ENCODE data around the gene KHDRBS2. TPM values are rescaled to one million over a fixed set of nuclear protein-coding genes. Genes with fewer than 3 reads are reported as not detected.

Gene KHDRBS2
- total RNA-seq, 2 experiments from 2014 or later, result not detected

GRCh38 chr6:62043084-62043483, 242.9 kb downstream of the KHDRBS2 start:
- POLR2A ChIA-PET, result no interaction called here
- H3K4me1 Mint-ChIP-seq, result no peaks in the 10 kb centered on the region
- H3K27me3 Mint-ChIP-seq, result no peaks in the 10 kb centered on the region
- no peak overlapping the region for H3K27ac Mint-ChIP-seq
- CTCF ChIA-PET, result no interaction called here
- H3K4me3 Mint-ChIP-seq, result no peak overlapping the region
- no peaks in the 10 kb centered on the region for H3K36me3 Mint-ChIP-seq (ENCODE audit: low read depth)
- peaks cover 4% of the 10 kb centered on the region for H3K9me3 Mint-ChIP-seq
- DNase-seq, result no peak

- CTCF ChIA-PET, result no interaction called here
- POLR2A ChIA-PET, result no interaction called here
- Mint-ChIP-seq H3K27me3 (no peaks in the 10 kb centered on the region), H3K36me3 (ENCODE audit: low read depth) (no peaks in the 10 kb centered on the region), H3K9me3 (peaks cover 4% of the 10 kb centered on the region), H3K4me1 (no peaks in the 10 kb centered on the region), H3K27ac (no peak overlapping the region), H3K4me3 (no peak overlapping the region)
- no peak for DNase-seq
Observed at GRCh38 chr6:62042429-62042828, 243.6 kb downstream of the KHDRBS2 start.

GRCh38 chr6:62039605-62040004, 246.4 kb downstream of the KHDRBS2 start:
- no peak overlapping the region for H3K4me3 Mint-ChIP-seq
- H3K36me3 Mint-ChIP-seq (ENCODE audit: low read depth), result no peaks in the 10 kb centered on the region
- ChIA-PET CTCF (no interaction called here), POLR2A (no interaction called here)
- no peaks in the 10 kb centered on the region for H3K4me1 Mint-ChIP-seq
- H3K27ac Mint-ChIP-seq, result no peak overlapping the region
- no peak for DNase-seq
- peaks cover 8% of the 10 kb centered on the region for H3K9me3 Mint-ChIP-seq
- H3K27me3 Mint-ChIP-seq, result no peaks in the 10 kb centered on the region

GRCh38 chr6:62037445-62037844, 248.6 kb downstream of the KHDRBS2 start:
- Mint-ChIP-seq H3K27ac (no peak overlapping the region), H3K9me3 (peaks cover 12% of the 10 kb centered on the region), H3K4me1 (no peaks in the 10 kb centered on the region), H3K36me3 (ENCODE audit: low read depth) (no peaks in the 10 kb centered on the region), H3K4me3 (no peak overlapping the region), H3K27me3 (no peaks in the 10 kb centered on the region)
- no peak for DNase-seq
- ChIA-PET POLR2A (no interaction called here), CTCF (no interaction called here)

GRCh38 chr6:62035952-62036351, 250.1 kb downstream of the KHDRBS2 start:
- Mint-ChIP-seq H3K4me3 (no peak overlapping the region), H3K27me3 (no peaks in the 10 kb centered on the region), H3K36me3 (ENCODE audit: low read depth) (no peaks in the 10 kb centered on the region), H3K9me3 (peaks cover 10% of the 10 kb centered on the region), H3K27ac (no peak overlapping the region), H3K4me1 (no peaks in the 10 kb centered on the region)
- no peak for DNase-seq
- ChIA-PET CTCF (no interaction called here), POLR2A (no interaction called here)

GRCh38 chr6:62013719-62014118, 272.3 kb downstream of the KHDRBS2 start:
- Mint-ChIP-seq H3K27ac (no peak overlapping the region), H3K9me3 (no peaks in the 10 kb centered on the region), H3K36me3 (ENCODE audit: low read depth) (no peaks in the 10 kb centered on the region), H3K4me1 (no peaks in the 10 kb centered on the region), H3K27me3 (no peaks in the 10 kb centered on the region), H3K4me3 (no peak overlapping the region)
- ChIA-PET CTCF (no interaction called here), POLR2A (no interaction called here)
- DNase-seq, result no peak

GRCh38 chr6:62009445-62009844, 276.6 kb downstream of the KHDRBS2 start:
- no peaks in the 10 kb centered on the region for H3K9me3 Mint-ChIP-seq

GRCh38 chr6:61989616-61990015, 296.4 kb downstream of the KHDRBS2 start:
- Mint-ChIP-seq H3K36me3 (ENCODE audit: low read depth) (no peaks in the 10 kb centered on the region), H3K9me3 (peaks cover 3% of the 10 kb centered on the region), H3K27ac (no peak overlapping the region), H3K27me3 (no peaks in the 10 kb centered on the region), H3K4me3 (no peak overlapping the region), H3K4me1 (no peaks in the 10 kb centered on the region)
- ChIA-PET POLR2A (no interaction called here), CTCF (no interaction called here)
- DNase-seq, result no peak

More at GRCh38 chr6:62009445-62009844, 276.6 kb downstream of the KHDRBS2 start:
- Mint-ChIP-seq H3K4me3 (no peak overlapping the region), H3K27me3 (no peaks in the 10 kb centered on the region), H3K27ac (no peak overlapping the region), H3K4me1 (no peaks in the 10 kb centered on the region), H3K36me3 (ENCODE audit: low read depth) (no peaks in the 10 kb centered on the region)
- CTCF ChIA-PET, result no interaction called here
- POLR2A ChIA-PET, result no interaction called here
- DNase-seq, result no peak

GRCh38 chr6:61980622-61981021, 305.4 kb downstream of the KHDRBS2 start:
- Mint-ChIP-seq H3K4me1 (no peaks in the 10 kb centered on the region), H3K27me3 (no peaks in the 10 kb centered on the region), H3K36me3 (ENCODE audit: low read depth) (no peaks in the 10 kb centered on the region), H3K9me3 (peaks cover 1% of the 10 kb centered on the region), H3K4me3 (no peak overlapping the region), H3K27ac (no peak overlapping the region)
- ChIA-PET POLR2A (no interaction called here), CTCF (no interaction called here)
- no peak for DNase-seq

GRCh38 chr6:61977947-61978346, 308.1 kb downstream of the KHDRBS2 start:
- no peak for DNase-seq
- Mint-ChIP-seq H3K9me3 (peaks cover 3% of the 10 kb centered on the region), H3K36me3 (ENCODE audit: low read depth) (no peaks in the 10 kb centered on the region), H3K4me3 (no peak overlapping the region), H3K4me1 (no peaks in the 10 kb centered on the region), H3K27ac (no peak overlapping the region), H3K27me3 (no peaks in the 10 kb centered on the region)
- CTCF ChIA-PET, result no interaction called here
- POLR2A ChIA-PET, result no interaction called here

GRCh38 chr6:61977099-61977498, 308.9 kb downstream of the KHDRBS2 start:
- H3K27ac Mint-ChIP-seq, result no peak overlapping the region
- POLR2A ChIA-PET, result no interaction called here
- no peaks in the 10 kb centered on the region for H3K4me1 Mint-ChIP-seq
- no peak overlapping the region for H3K4me3 Mint-ChIP-seq
- no peak for DNase-seq
- H3K36me3 Mint-ChIP-seq (ENCODE audit: low read depth), result no peaks in the 10 kb centered on the region
- CTCF ChIA-PET, result no interaction called here
- H3K9me3 Mint-ChIP-seq, result peaks cover 3% of the 10 kb centered on the region
- H3K27me3 Mint-ChIP-seq, result no peaks in the 10 kb centered on the region

GRCh38 chr6:61959196-61959595, 326.8 kb downstream of the KHDRBS2 start:
- DNase-seq, result no peak
- no peaks in the 10 kb centered on the region for H3K4me1 Mint-ChIP-seq
- POLR2A ChIA-PET, result no interaction called here
- H3K4me3 Mint-ChIP-seq, result no peak overlapping the region
- CTCF ChIA-PET, result no interaction called here
- no peaks in the 10 kb centered on the region for H3K27me3 Mint-ChIP-seq
- H3K9me3 Mint-ChIP-seq, result peaks cover 26% of the 10 kb centered on the region
- H3K36me3 Mint-ChIP-seq (ENCODE audit: low read depth), result no peaks in the 10 kb centered on the region
- no peak overlapping the region for H3K27ac Mint-ChIP-seq

GRCh38 chr6:61953851-61954250, 332.2 kb downstream of the KHDRBS2 start:
- Mint-ChIP-seq H3K4me1 (no peaks in the 10 kb centered on the region), H3K36me3 (ENCODE audit: low read depth) (no peaks in the 10 kb centered on the region), H3K9me3 (peaks cover 21% of the 10 kb centered on the region), H3K27ac (no peak overlapping the region), H3K4me3 (no peak overlapping the region), H3K27me3 (no peaks in the 10 kb centered on the region)
- CTCF ChIA-PET, result no interaction called here
- no peak for DNase-seq
- POLR2A ChIA-PET, result no interaction called here

GRCh38 chr6:61951586-61951985, 334.4 kb downstream of the KHDRBS2 start:
- H3K4me3 Mint-ChIP-seq, result no peak overlapping the region
- CTCF ChIA-PET, result no interaction called here

GRCh38 chr6:61950811-61951210, 335.2 kb downstream of the KHDRBS2 start:
- H3K27me3 Mint-ChIP-seq, result no peaks in the 10 kb centered on the region
- CTCF ChIA-PET, result no interaction called here

More at GRCh38 chr6:61951586-61951985, 334.4 kb downstream of the KHDRBS2 start:
- no peak for DNase-seq
- H3K27ac Mint-ChIP-seq, result no peak overlapping the region
- H3K27me3 Mint-ChIP-seq, result no peaks in the 10 kb centered on the region
- POLR2A ChIA-PET, result no interaction called here
- H3K36me3 Mint-ChIP-seq (ENCODE audit: low read depth), result no peaks in the 10 kb centered on the region
- no peaks in the 10 kb centered on the region for H3K4me1 Mint-ChIP-seq
- peaks cover 6% of the 10 kb centered on the region for H3K9me3 Mint-ChIP-seq

More at GRCh38 chr6:61950811-61951210, 335.2 kb downstream of the KHDRBS2 start:
- H3K9me3 Mint-ChIP-seq, result no peaks in the 10 kb centered on the region
- no peak overlapping the region for H3K27ac Mint-ChIP-seq
- H3K36me3 Mint-ChIP-seq (ENCODE audit: low read depth), result no peaks in the 10 kb centered on the region
- H3K4me1 Mint-ChIP-seq, result no peaks in the 10 kb centered on the region
- no peak overlapping the region for H3K4me3 Mint-ChIP-seq
- POLR2A ChIA-PET, result no interaction called here
- no peak for DNase-seq

Data from activated CD4-positive, alpha-beta T cell treated with anti-CD3 and anti-CD28 coated beads, Interleukin-2, amount 10 ng/mL, durations not matched to agents 7 days and 5 days (primary cell).